Measurements from ENCODE around the gene RTL10.
A peak's percentile ranks its signal among the peaks of the same experiment; 100 is the strongest.

RTL10 gene

GRCh38 chr22:19854778-19855503, at the start of gene RTL10, which contains the start of gene GNB1L:
Gene RTL10 (minus strand): TSS chr22:19854874. CDS start chr22:19852261, 2,613 bp downstream.
Gene GNB1L (minus strand): TSS chr22:19854874. CDS start chr22:19821355, 33,519 bp downstream.
- DNase-seq (ENCODE audit: low read depth, low spot score): peak; percentile 97

- no peak for DNase-seq (ENCODE audit: low read depth, low spot score)
Observed at GRCh38 chr22:19904174-19904856, 49.6 kb upstream of the RTL10 start.

GRCh38 chr22:19903513-19903912, 48.8 kb upstream of the RTL10 start:
- no peak for DNase-seq (ENCODE audit: low read depth, low spot score)

GRCh38 chr22:19903031-19903430, 48.4 kb upstream of the RTL10 start:
- peak; percentile 52 for DNase-seq (ENCODE audit: low read depth, low spot score)

- DNase-seq (ENCODE audit: low read depth, low spot score): no peak
Observed at GRCh38 chr22:19902245-19902715, 47.6 kb upstream of the RTL10 start.

GRCh38 chr22:19901577-19902244, 47.0 kb upstream of the RTL10 start:
- DNase-seq (ENCODE audit: low read depth, low spot score): no peak

GRCh38 chr22:19900707-19901436, 46.2 kb upstream of the RTL10 start:
- no peak for DNase-seq (ENCODE audit: low read depth, low spot score)

- DNase-seq (ENCODE audit: low read depth, low spot score): no peak
Observed at GRCh38 chr22:19898831-19899567, 44.3 kb upstream of the RTL10 start.

GRCh38 chr22:19898145-19898544, 43.5 kb upstream of the RTL10 start:
- no peak for DNase-seq (ENCODE audit: low read depth, low spot score)

- no peak for DNase-seq (ENCODE audit: low read depth, low spot score)
Observed at GRCh38 chr22:19897726-19898125, 43.1 kb upstream of the RTL10 start.

- DNase-seq (ENCODE audit: low read depth, low spot score): no peak
Observed at GRCh38 chr22:19896665-19897355, 42.1 kb upstream of the RTL10 start.

- DNase-seq (ENCODE audit: low read depth, low spot score): no peak
Observed at GRCh38 chr22:19895160-19895849, 40.6 kb upstream of the RTL10 start.

GRCh38 chr22:19893363-19893762, 38.7 kb upstream of the RTL10 start:
- DNase-seq (ENCODE audit: low read depth, low spot score): no peak

- no peak for DNase-seq (ENCODE audit: low read depth, low spot score)
Observed at GRCh38 chr22:19892925-19893324, 38.3 kb upstream of the RTL10 start.

GRCh38 chr22:19892257-19892879, 37.7 kb upstream of the RTL10 start:
- DNase-seq (ENCODE audit: low read depth, low spot score): peak; percentile 80

GRCh38 chr22:19891317-19892256, 36.9 kb upstream of the RTL10 start:
- DNase-seq (ENCODE audit: low read depth, low spot score): peak; percentile 89

GRCh38 chr22:19890502-19891316, 36.0 kb upstream of the RTL10 start:
- DNase-seq (ENCODE audit: low read depth, low spot score): no peak
